Panc1 (cell line): ENCODE measurements around the gene GNAZ.

Experiments used
- CTCF ChIP-seq: fragments of 450-650 bp; IDR thresholded peaks from 2 replicates; pipeline ENCODE4 v1.5.1; 2017; ENCODE audit warnings: mild to moderate bottlenecking
- POLR2AphosphoS5 ChIP-seq: IDR thresholded peaks from 2 replicates; pipeline ENCODE4 v1.6.1; 2012; ENCODE audit warnings: mild to moderate bottlenecking, low read depth, low read length, moderate library complexity
- TCF7L2 ChIP-seq: IDR thresholded peaks from 2 replicates; pipeline ENCODE4 v1.6.1; 2011; ENCODE audit warnings: mild to moderate bottlenecking, low read depth, low read length, inconsistent platforms

GRCh38 chr22:23110922-23111527 lies 40.7 kb downstream of the GNAZ start:
- TF ChIP-seq TCF7L2: no peak
- TF ChIP-seq CTCF: no peak
- no peak for TF ChIP-seq POLR2AphosphoS5
